GM13977 (cell line): ENCODE results near the gene CDC14B.
"Not testable (repeated sequence)": the region's sequence is repeated elsewhere in the genome, so short reads cannot be mapped to it uniquely, and the experiment has no call there.

Source experiments
- DNase-seq: peaks from one replicate; pipeline ENCODE4 v3.0.0; 2012; ENCODE audit warnings: low spot score
- CTCF ChIP-seq: IDR thresholded peaks from 2 replicates; pipeline ENCODE4 v1.5.1; 2012; ENCODE audit warnings: mild to moderate bottlenecking, control low read depth; ENCODE audit not compliant: insufficient read depth; ENCODE audit errors: extremely low read depth, missing control alignments
- in situ Hi-C: fragments of 300-500 bp; cut with MboI; formaldehyde crosslinking; loops from one replicate; pipeline ENCODE4 v1.12.0; 2022; ENCODE audit warnings: low sequenced_read_pairs, low pct_unique_long_range_greater_than_20kb, mixed read lengths, inconsistent platforms; ENCODE audit not compliant: unreplicated experiment

Gene CDC14B

DNA sequence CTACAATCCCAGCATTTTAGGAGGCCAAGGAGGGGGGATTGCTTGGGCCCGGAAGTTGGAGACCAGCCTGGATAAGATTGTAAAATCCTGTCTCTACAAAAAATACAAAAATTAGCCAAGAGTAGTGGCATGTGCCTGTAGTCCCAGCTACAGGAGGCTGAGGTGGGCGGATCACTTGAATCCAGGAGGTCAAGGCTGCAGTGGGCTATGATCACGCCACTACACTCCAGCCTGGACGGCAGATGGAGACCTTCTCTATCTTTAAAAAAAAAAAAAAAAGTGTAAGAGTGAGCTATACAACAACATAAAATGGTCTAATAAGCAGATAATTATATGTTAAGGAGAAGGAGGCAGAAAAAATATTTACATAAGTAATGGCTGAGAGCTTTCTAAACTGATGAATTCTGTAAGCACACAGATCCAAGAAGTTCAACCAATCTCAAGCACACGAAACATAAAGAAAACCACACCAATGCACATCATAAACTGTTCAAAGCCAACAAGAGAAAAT is 23.0 kb downstream of the CDC14B start:
- TF ChIP-seq CTCF = no peak
- in situ Hi-C loops = no loop called here
- no peak for DNase-seq

- TF ChIP-seq CTCF = no peak
- in situ Hi-C loops = no loop called here
- no peak for DNase-seq
These were observed 32.0 kb downstream of the CDC14B start for GRCh38 chr9:96587338-96588315.

- TF ChIP-seq CTCF = no peak
- in situ Hi-C loops = no loop called here
- no peak for DNase-seq
These were observed 34.2 kb downstream of the CDC14B start for GRCh38 chr9:96585426-96585825.

- in situ Hi-C loops, DNase-seq: not testable (repeated sequence)
These were observed 37.4 kb downstream of the CDC14B start for GRCh38 chr9:96582199-96582598.

- in situ Hi-C loops = no loop called here
- no peak for TF ChIP-seq CTCF
These were observed 37.9 kb downstream of the CDC14B start for GRCh38 chr9:96581786-96582185.

GRCh38 chr9:96581301-96581700 is 38.3 kb downstream of the CDC14B start:
- no peak for DNase-seq
- no peak for TF ChIP-seq CTCF
- in situ Hi-C loops = no loop called here

More at GRCh38 chr9:96581786-96582185, 37.9 kb downstream of the CDC14B start:
- DNase-seq = no peak

- in situ Hi-C loops = no loop called here
- TF ChIP-seq CTCF = no peak
- no peak for DNase-seq
These were observed 44.7 kb downstream of the CDC14B start for GRCh38 chr9:96574931-96575351.
